ENCODE results near the gene CUEDC1.
"Not testable (repeated sequence)": the region's sequence is repeated elsewhere in the genome, so short reads cannot be mapped to it uniquely, and the experiment has no call there.

The CUEDC1 gene

GRCh38 chr17:57937492-57937891, 17.7 kb downstream of the CUEDC1 start:
- no peak for FAIRE-seq

DNA sequence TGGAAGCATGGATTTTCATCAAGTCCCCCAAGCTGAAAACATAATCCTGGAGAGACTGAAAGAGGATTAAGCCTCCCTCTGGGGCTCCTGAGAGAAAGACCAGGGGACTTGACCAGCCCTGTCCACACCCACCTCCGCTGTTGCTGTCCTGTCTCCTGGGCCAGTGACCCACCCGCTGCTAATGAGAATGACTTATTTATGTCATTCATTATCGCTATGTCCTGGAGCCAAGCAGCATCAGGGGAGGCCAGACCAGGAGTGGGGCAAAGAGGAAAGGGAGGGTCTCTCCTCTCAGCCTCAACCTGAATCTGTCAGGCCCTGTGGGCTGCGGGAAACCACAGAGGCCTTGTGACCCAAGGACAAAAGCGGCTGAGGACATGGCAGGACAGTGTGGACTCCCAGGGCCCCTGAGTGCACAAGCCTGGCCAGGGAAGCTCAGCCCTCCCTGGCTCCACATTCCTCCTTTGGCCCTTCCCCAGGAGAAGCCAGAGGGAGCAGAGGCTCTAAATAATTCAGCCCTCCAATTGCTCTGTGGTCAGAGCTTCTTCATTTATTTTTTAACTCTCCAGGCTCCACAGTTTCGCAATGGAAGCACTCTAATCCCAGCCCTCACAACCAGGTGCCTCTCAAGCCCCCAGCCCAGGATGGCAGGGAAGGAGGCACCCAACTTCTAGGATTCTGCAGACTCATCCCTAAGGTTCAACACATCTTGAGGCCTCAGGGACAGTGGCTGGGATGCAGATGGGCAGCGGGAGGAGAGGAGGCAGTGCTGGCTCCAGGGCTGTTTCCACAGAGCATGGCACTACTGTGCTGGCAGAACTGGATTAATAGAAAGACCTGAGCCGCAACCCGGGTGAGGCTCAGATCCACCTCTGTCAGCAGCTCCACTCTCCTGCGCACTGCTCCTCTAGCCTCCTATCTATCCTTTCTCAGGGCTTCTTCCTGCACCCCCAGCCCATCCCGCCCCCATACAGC, 19.1 kb downstream of the CUEDC1 start:
- no peak for FAIRE-seq

DNA sequence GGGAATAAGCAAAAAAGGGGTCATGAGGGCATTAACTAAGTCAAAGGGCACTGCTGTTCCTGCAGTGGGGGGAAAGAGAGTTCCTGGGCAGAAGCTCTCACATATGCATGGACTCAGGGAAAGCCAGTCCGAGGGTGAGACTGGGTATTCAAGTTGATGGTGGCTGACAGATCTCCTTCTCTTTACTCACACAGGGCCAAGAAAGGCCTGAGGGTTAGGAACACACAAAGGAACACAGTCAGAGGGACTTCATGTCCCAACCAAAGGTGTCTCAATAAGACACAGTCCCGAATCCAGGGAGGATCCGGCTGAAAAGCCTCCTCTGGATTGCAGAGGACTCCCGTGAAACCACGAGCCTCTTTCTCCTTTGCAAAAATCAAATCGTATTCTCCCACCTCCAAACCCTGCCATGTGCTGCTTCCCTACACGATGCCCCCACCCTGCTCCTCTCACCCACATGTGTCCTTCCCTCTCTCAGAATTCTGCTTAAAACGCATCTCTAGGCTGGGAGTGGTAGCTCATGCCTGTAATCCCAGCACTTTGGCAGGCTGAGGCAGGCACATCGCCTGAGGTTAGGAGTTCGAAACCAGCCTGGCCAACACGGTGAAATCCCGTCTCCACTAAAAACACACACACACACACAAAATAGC, 23.6 kb downstream of the CUEDC1 start:
- no peak for FAIRE-seq

- no peak for FAIRE-seq
These were observed 25.0 kb downstream of the CUEDC1 start for GRCh38 chr17:57930239-57930638.

DNA sequence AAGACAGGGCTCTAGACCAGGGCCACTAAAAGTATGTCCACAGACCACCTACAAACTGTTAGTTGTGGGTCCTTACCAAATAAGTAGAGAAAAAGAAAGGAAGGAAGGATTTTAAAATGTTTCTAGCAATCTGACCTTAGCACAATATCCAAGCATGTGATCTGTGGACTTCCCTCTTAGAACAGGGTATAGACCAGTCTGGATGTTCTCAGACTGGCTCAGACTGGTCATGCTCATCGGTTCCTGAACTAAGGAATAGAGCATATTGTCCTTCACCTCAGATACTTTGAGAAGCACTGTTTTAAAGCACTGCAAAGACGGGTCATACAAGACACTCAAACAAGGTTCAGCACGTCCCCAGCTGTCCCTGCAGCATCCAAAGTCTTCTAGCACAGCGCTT, 25.8 kb downstream of the CUEDC1 start:
- no peak for FAIRE-seq

DNA sequence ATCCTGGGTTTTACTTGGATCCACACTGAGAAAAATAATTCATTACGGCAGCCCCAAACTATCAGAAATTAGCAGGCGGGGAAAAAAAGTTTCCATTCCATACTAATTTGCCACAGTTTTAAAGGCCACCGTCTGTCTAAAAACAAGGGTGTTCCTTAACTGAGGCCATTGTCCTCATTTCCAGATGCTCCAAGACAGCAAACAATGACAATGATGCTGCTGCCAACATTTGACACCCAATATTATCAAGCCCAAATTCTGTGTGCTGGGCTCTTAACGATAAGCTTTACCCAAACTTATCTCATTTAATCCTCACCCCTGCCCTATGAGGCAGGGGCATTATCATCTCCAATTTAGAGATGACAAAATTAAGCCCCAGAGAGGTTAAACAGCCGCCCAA, 26.3 kb downstream of the CUEDC1 start:
- no peak for FAIRE-seq

DNA sequence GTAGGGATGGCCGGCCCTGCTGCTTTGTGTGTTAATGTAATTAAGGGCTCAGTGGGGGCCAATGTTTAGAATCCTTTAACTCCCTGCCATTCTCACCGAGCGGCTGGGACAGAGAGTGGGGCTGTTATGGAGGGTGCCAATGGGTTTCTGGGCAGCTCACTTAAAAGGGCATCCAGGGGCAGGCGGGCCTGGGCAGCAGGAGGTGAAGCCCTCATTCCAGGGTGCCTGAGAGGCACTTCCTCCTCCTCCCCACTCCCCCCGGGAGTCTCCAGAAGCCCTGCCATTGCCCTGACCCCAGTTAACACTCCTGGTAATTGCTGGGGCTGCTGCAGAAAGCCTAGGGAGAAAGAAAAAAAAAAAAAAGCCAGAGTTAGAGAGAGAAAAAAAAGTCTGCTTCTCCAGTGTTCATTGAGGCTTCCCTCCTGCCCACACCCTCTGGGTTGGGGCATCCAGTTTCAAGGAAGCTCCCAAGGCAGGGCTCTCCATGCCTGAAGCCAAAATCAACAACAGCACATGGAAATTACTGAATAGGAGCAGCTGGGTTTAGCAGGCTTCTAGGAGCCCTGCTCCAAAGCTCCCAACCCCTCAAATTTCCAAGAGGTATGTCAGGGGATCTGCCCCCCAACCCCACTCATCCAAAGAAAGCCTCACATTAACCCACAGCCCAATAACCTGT, 28.0 kb downstream of the CUEDC1 start:
- FAIRE-seq: no peak

DNA sequence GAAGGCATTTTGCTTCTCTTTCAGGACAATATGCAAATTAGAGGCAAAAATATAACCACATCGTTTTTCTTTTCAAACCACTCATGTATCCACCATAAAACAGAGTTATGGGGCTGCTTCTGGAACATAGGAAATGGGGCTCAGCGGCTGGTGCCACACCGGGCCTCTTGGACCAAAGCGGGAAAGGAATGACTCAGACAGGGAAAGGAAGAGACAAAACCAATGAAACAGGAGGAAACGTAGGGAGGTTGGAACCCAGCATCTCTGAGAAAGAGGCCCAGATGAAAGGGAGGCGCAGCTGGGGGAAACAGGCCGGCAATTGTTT, 28.5 kb downstream of the CUEDC1 start:
- FAIRE-seq: no peak

- no peak for FAIRE-seq
These were observed 29.7 kb downstream of the CUEDC1 start for GRCh38 chr17:57925361-57925990.

GRCh38 chr17:57924677-57925076, 30.5 kb downstream of the CUEDC1 start:
- no peak for FAIRE-seq

DNA sequence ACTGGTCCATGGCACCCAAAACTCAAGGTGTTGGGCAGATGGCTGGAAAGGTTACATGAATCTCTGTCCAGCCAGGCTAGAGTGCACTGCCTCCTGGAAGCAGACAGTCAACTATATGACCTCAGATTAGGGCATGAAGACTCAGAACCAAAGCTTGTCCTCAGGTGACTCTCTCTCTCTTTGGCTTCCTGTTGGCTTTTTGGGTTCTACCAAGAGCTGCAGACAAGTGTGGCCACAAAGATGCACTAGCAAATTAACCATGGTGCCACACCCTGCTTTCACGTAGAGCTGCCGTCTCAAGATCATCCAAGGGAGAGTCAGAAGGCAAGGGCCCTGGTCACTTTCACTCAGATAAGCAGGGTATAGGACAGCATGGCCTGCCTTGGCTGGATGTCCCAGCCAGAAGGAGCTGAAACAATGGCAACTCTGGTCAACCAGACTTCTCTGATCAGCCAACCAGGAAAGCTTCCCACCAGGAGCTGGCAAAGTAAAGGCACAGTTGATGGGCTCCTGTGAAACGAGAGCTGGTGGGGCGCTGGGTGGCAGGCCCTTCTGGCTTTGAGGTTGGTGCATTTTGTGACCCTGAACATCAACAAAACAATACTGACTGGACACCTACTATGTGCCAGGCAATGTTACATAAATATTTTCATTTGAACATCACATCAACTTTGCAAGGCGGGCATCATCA, 31.9 kb downstream of the CUEDC1 start:
- FAIRE-seq: no peak

DNA sequence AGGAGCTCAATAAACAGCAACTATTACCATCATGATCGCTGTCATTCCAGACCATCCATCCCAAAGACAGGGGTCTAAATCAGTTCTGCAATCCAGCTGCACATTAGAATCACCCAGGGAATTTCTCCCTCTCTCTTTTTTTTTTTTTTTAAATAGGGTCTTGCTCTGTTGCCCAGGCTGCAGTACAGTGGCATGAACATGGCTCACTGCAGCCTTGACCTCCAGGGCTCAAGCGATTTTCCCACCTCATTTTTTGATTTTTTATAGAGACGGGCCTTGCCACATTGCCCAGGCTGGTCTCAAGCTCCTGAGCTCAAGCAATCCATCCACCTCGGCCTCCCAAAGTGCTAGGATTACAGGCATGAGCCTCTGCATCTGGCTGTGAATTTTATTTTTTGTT, 32.5 kb downstream of the CUEDC1 start:
- not testable (repeated sequence) for FAIRE-seq

- FAIRE-seq: no peak
These were observed 34.1 kb downstream of the CUEDC1 start for GRCh38 chr17:57920916-57921703.

DNA sequence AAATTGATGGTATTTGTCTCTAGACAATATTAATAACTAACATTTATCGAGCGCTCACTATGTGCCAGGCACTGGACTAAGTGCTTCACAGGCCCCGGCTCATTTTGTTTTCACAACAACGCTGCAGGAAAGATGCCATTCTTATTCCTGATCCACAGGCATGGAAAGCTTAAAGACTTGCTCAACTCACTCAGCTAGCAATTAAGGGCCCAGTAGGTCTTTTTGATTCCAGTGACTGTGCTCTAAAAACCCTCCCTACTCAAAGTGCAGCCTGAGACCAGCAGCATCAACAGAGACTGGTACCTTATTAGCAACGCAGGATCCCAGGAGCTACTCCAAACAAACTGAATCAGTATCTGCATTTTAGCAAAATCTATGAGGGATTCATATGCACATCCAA, 35.3 kb downstream of the CUEDC1 start:
- FAIRE-seq: no peak

GRCh38 chr17:57918017-57918895, 37.0 kb downstream of the CUEDC1 start:
- FAIRE-seq: no peak

DNA sequence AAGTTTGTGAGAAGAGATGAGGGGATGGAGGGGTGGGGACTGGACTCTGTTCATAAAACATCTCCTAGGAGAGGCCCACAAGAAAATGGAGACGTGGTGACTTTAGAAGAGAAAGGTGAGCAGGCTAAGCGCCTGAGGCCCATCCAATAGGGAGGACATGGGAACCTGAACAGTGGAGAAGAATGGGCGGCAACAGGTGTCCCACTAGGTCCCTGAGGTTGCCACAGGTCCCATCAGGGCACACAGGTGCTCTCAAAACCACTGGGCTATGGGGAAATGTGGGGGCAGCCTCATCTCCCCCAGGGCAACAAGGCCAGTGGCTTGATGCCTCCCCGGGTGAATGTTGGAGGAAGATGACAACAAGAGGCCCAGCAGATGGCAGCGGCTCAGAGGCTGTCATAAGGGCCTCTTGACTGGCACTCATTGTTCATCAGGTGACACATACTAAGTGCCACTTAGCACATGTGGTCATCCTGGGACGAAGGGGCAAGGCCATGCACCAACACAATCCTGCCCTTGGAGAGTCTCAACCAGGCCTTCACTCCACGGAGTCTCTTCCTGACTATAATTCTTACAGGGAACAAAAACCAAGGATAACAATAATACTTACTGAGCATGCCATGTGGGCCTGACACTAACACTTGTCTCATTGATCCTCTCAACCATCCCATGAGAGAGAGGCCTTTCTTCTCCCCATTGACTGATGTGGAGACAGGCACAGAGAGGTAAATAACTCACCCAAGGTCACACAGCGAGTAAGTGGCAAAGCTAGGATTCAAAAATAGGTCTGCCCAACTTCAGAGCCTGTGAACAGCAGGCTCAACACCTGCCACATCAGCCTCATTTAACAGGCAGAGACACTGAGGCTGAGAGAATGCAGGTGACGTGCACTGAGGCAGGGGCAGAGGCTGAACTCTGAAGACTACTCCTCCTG, 38.0 kb downstream of the CUEDC1 start:
- no peak for FAIRE-seq

- no peak for FAIRE-seq
These were observed 39.0 kb downstream of the CUEDC1 start for GRCh38 chr17:57915985-57916757.

- no peak for FAIRE-seq
These were observed 39.7 kb downstream of the CUEDC1 start for GRCh38 chr17:57915544-57915943.
